HCT116 (cell line): ENCODE data around the gene PRLR. TPM values are rescaled to one million over a fixed set of nuclear protein-coding genes. Genes with fewer than 3 reads are reported as not detected.

Experiments
- ATAC-seq: fragments of 200-7000 bp; cut with Tn5 transposase; 2 replicates; pipeline ENCODE4 v1.9.1; 2020; ENCODE audit warnings: mild to moderate bottlenecking, moderate library complexity
- BruUV-seq: library from RNA; stranded (reverse); fragments of 400-500 nt; replicated peaks from 2 replicates; lab custom pipeline; 2021; lab: Mats Ljungman, UMichigan
- CTCF ChIA-PET: fragments of 300-600 bp; sonication (Branson Sonifier 250); formaldehyde crosslinking; loops from one replicate; lab custom pipeline; 2021; ENCODE audit warnings: antibody characterized with exemption; lab: Charles Lee
- POLR2A ChIA-PET: fragments of 300-600, 350-600 bp; sonication (Branson Sonifier 250); formaldehyde crosslinking; loops from one replicate; lab custom pipeline; 2021; ENCODE audit warnings: antibody characterized with exemption; lab: Charles Lee
- RAD21 ChIA-PET, 2 experiments: fragments of 300-600 bp; sonication (Branson Sonifier 250); formaldehyde crosslinking; loops; one replicate each; lab custom pipeline; 2023; ENCODE audit warnings: low total read pairs in 2 of 2; ENCODE audit not compliant: uncharacterized antibody in 2 of 2, unreplicated experiment in 2 of 2, low non-redundant PET in 1 of 2; lab: Charles Lee
- DNase-seq: peaks from one replicate; pipeline ENCODE4 v3.0.0-alpha.2; 2010; ENCODE audit warnings: low read depth, low spot score
- H2AFZ ChIP-seq: fragments of 200-600 bp; shearing (Covaris generic), sonication (generic); 2 replicates; pipeline ENCODE4 v1.6.1; 2017; ENCODE audit warnings: low read depth, mixed run types, mixed read lengths, antibody characterized with exemption, low read length; ENCODE audit not compliant: poor library complexity, severe bottlenecking
- H3K27ac ChIP-seq: 2 replicates; pipeline ENCODE4 v1.5.1; 2012; ENCODE audit warnings: low read depth, low read length
- H3K27me3 ChIP-seq: fragments of 200-600 bp; sonication (generic); 2 replicates; pipeline ENCODE4 v1.6.1; 2016; ENCODE audit warnings: mixed run types, low read length, mixed read lengths; ENCODE audit not compliant: insufficient read depth
- H3K36me3 ChIP-seq, 2 experiments: fragments of 200-500 bp in 1 of 2; fragments of 200-600 bp in 1 of 2; sonication (Bioruptor generic) in 1 of 2; sonication (generic) in 1 of 2; 2 replicates each; pipeline versions ENCODE4 v1.5.1 to v1.6.1; 2014 to 2016; ENCODE audit warnings: low read length in 2 of 2, inconsistent platforms in 1 of 2, mixed read lengths in 1 of 2, mixed run types in 1 of 2; ENCODE audit not compliant: insufficient read depth in 2 of 2, control insufficient read depth in 1 of 2
- H3K4me1 ChIP-seq, 2 experiments: fragments of 200-600 bp in 1 of 2; sonication (generic) in 1 of 2; 2 replicates each; pipeline versions ENCODE4 v1.5.1 to v1.6.1; 2012 to 2017; ENCODE audit warnings: low read length in 2 of 2, inconsistent platforms in 1 of 2, mild to moderate bottlenecking in 1 of 2, mixed read lengths in 1 of 2, mixed run types in 1 of 2, moderate library complexity in 1 of 2; ENCODE audit not compliant: insufficient read depth in 2 of 2, control insufficient read depth in 1 of 2
- H3K4me2 ChIP-seq: fragments of 200-600 bp; sonication (generic); 2 replicates; pipeline ENCODE4 v1.6.1; 2017; ENCODE audit warnings: mixed run types, low read length, mixed read lengths
- H3K4me3 ChIP-seq, 2 experiments: fragments of 200-600 bp in 1 of 2; sonication (generic) in 1 of 2; replicated peaks in 1 of 2; 2 replicates each; pipeline ENCODE4 v1.5.1; 2011 to 2016; ENCODE audit warnings: low read length in 2 of 2, control low read depth in 1 of 2, low read depth in 1 of 2, mild to moderate bottlenecking in 1 of 2, mixed read lengths in 1 of 2, mixed run types in 1 of 2
- H3K79me2 ChIP-seq: fragments of 200-600 bp; sonication (generic); 2 replicates; pipeline ENCODE4 v1.6.1; 2017; ENCODE audit warnings: mild to moderate bottlenecking, mixed run types, low read length, moderate library complexity, mixed read lengths; ENCODE audit not compliant: insufficient read depth
- H3K9ac ChIP-seq: fragments of 200-600 bp; sonication (generic); 2 replicates; pipeline ENCODE4 v1.6.1; 2016; ENCODE audit warnings: low read length, mixed read lengths
- H3K9me2 ChIP-seq: fragments of 200-600 bp; sonication (generic), shearing (Covaris generic); 2 replicates; pipeline ENCODE4 v1.6.1; 2017; ENCODE audit warnings: mixed run types, mild to moderate bottlenecking, moderate library complexity; ENCODE audit not compliant: insufficient read depth
- H3K9me3 ChIP-seq, 2 experiments: fragments of 200-500 bp in 1 of 2; fragments of 200-600 bp in 1 of 2; sonication (Bioruptor generic) in 1 of 2; sonication (generic) in 1 of 2; 2 replicates each; pipeline ENCODE4 v1.6.1; 2014 to 2017; ENCODE audit warnings: low read length in 2 of 2, mixed read lengths in 2 of 2, inconsistent platforms in 1 of 2, low read depth in 1 of 2, mild to moderate bottlenecking in 1 of 2, mixed run types in 1 of 2, moderate library complexity in 1 of 2; ENCODE audit not compliant: control insufficient read depth in 1 of 2, insufficient read depth in 1 of 2
- H4K20me1 ChIP-seq: fragments of 200-600 bp; sonication (generic), shearing (Covaris generic); 2 replicates; pipeline ENCODE4 v1.6.1; 2017; ENCODE audit warnings: mixed run types, mild to moderate bottlenecking, moderate library complexity; ENCODE audit not compliant: insufficient read depth
- ATF3 ChIP-seq: IDR thresholded peaks from 2 replicates; pipeline ENCODE4 v1.6.1; 2012
- CBX3 ChIP-seq: IDR thresholded peaks from 2 replicates; pipeline ENCODE4 v1.6.1; 2012; ENCODE audit warnings: low read depth
- CEBPB ChIP-seq: IDR thresholded peaks from 2 replicates; pipeline ENCODE4 v1.6.1; 2012; ENCODE audit warnings: low read depth
- CTCF ChIP-seq, 3 experiments: fragments of 200-600 bp in 1 of 3; sonication (generic) in 1 of 3; IDR thresholded peaks in 2 of 3; conservative IDR thresholded peaks in 1 of 3; 2 replicates each; pipeline ENCODE4 v1.5.1; 2012 to 2017; ENCODE audit warnings: low read depth in 2 of 3, low read length in 2 of 3, antibody characterized with exemption in 1 of 3, borderline replicate concordance in 1 of 3, control low read depth in 1 of 3, mild to moderate bottlenecking in 1 of 3, mixed read lengths in 1 of 3, mixed run types in 1 of 3, moderate library complexity in 1 of 3; ENCODE audit not compliant: insufficient read depth in 1 of 3
- ELF1 ChIP-seq: IDR thresholded peaks from 2 replicates; pipeline ENCODE4 v1.6.1; 2012; ENCODE audit warnings: low read depth, borderline replicate concordance
- FOSL1 ChIP-seq: IDR thresholded peaks from 2 replicates; pipeline ENCODE4 v1.6.1; 2012; ENCODE audit warnings: low read depth
- REST ChIP-seq: IDR thresholded peaks from 2 replicates; pipeline ENCODE4 v1.6.1; 2012; ENCODE audit warnings: low read depth
- ZFX ChIP-seq: fragments of 450-650 bp; IDR thresholded peaks from 2 replicates; pipeline ENCODE4 v1.6.1; 2017
- ZNF274 ChIP-seq: fragments of 200-500 bp; sonication (Bioruptor generic); IDR thresholded peaks from 2 replicates; pipeline ENCODE4 v1.6.1; 2014; ENCODE audit warnings: mild to moderate bottlenecking, low read depth, low read length, inconsistent platforms
- intact Hi-C: fragments of 100-400 bp; cut with micrococcal nuclease; formaldehyde crosslinking; loops from 2 replicates; pipeline ENCODE4 v1.10.0; 2022
- total RNA-seq: library from RNA; stranded (reverse); gene quantifications from one replicate; pipeline ENCODE4 v1.2.1, GENCODE V29; 2021; ENCODE audit not compliant: unreplicated experiment

The PRLR gene
- total RNA-seq, 1 experiment from 2014 or later = 0.10 TPM

GRCh38 chr5:35166043-35166442 is 64.2 kb downstream of the PRLR start:
- CTCF ChIA-PET = no interaction called here
- no peaks in the 10 kb centered on the region for H4K20me1 ChIP-seq
- H3K27ac ChIP-seq = no peak overlapping the region
- no peak overlapping the region for H3K4me2 ChIP-seq
- no peaks in the 10 kb centered on the region for H3K36me3 ChIP-seq
- no peak overlapping the region for H3K4me3 ChIP-seq
- no peaks in the 10 kb centered on the region for H3K9me2 ChIP-seq
- H2AFZ ChIP-seq = no peak overlapping the region
- H3K79me2 ChIP-seq = no peaks in the 10 kb centered on the region
- TF ChIP-seq ELF1 = no peak
- peak in 2 of 3 experiments; percentile 23 to 36; a peak in 2 of 6 replicates for TF ChIP-seq CTCF (IDR thresholded peaks at IDR 0.05 in 2 of 3, conservative IDR thresholded peaks at IDR 0.05 in 1 of 3; ENCODE audit: borderline replicate concordance in 1 of 3, insufficient read depth in 1 of 3, low read depth in 2 of 3, low read length in 2 of 3)
- no peak for TF ChIP-seq ZFX
- TF ChIP-seq CBX3 = no peak
- no peak for TF ChIP-seq ZNF274
- TF ChIP-seq ATF3 = no peak
- no peak for TF ChIP-seq FOSL1
- no peak for TF ChIP-seq REST
- TF ChIP-seq CEBPB = no peak
- TF ChIP-seq, all 23 proteins: peak for 1
- BruUV-seq = no TSS peak
- Histone ChIP-seq H3K9ac (no peak overlapping the region), H3K9me3 (no peaks in the 10 kb centered on the region), H3K4me1 (no peaks in the 10 kb centered on the region), H3K27me3 (no peaks in the 10 kb centered on the region)
- POLR2A ChIA-PET = no interaction called here
- ATAC-seq (no peak), DNase-seq (no peak)
- RAD21 ChIA-PET = no interaction called here
- intact Hi-C loops = no loop called here
